T-helper 1 cell treated with Interleukin-12 subunit alpha and Interleukin-12 subunit beta and Interleukin-4 antibody, amounts not matched to agents 30 ng/mL and 1 ng/mL, for 36 hours (primary cell): ENCODE results near the gene CTXND1. TPM values are rescaled to one million over a fixed set of nuclear protein-coding genes. Genes with fewer than 3 reads are reported as not detected.

Experiments used
- intact Hi-C: fragments of 100-400 bp; cut with micrococcal nuclease; formaldehyde crosslinking; loops from one replicate; pipeline ENCODE4 v1.15.1; 2024
- total RNA-seq: library from RNA; stranded (reverse); gene quantifications from 2 replicates; pipeline ENCODE4 v1.2.3, GENCODE V29; 2022

The CTXND1 gene
- total RNA-seq, 1 donor from 2014 or later: not detected

- intact Hi-C loops: no loop called here
Measured at GRCh38 chr15:80183306-80183705, 68.7 kb downstream of the CTXND1 start.

DNA sequence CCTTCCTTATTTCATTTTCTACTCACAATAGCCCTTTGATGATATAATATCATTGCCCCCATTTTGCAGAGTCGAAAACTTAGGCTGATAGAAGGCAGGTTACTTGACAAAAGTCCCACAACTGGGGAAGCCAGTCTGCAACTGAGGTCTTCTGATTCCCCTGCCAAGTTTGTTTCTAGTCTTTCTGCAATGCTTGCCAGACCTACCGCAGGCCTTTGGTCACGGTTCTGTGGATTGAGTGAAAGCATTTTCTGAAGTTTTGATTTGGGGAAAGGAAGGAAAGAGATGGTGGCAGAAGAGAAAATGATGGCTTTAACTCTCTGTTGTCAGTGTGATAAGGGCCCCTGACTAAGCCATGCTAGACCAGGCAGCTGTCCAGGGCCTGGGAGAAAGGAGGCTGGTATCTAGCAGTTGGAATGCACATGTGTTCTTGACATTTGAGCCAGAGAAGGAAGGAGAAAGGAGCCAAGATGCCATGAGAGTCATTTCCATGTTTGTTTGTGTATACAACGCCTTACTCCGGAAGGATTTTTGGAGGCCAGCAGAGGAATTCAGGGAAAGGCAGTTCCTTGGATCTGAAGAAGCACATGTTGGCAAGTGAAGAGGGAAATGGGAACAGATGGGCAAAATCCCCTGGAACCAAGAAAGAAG, 69.3 kb downstream of the CTXND1 start:
- intact Hi-C loops: no loop called here

- intact Hi-C loops: no loop called here
Measured at GRCh38 chr15:80180986-80181385, 71.0 kb downstream of the CTXND1 start.

DNA sequence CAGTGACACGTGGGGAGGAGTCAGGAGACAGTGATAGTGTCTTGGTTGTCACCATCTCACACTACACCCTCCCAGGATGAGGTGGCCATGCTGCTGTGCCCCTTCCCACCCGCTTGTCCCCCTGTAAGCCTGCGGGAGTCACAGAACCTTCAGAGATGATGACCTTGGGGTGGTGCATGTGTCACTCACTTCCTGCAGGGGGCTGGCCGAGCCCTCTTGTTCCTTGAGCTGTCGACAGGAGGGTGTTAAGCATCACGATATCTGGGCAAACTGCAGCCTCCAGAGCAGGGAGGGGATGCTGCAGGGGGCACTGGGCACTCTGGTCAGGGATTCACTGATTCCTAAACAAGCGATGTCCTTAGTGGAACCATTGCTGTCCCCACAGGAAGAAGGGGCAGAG, 71.5 kb downstream of the CTXND1 start:
- intact Hi-C loops: no loop called here

DNA sequence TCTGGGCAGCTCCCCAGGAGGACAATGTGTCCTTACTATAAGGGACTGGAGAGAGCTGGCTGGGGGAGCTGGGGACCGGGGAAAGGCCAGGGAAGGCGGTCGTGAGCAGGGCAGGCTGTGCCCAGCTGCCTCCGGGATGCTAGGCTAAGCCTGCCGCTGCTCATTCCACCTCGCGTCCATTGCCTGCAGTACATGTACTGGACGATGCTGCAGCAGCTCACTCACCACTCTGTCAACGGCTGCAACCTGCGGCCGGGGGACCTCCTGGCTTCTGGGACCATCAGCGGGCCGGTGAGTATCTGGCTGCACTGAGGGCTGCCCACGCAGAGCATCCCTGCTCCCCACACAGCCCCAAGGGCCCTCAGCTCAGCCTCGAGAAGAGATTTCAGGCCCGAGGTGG, 72.1 kb downstream of the CTXND1 start:
- intact Hi-C loops: loop anchor here (10.0 kb wide), 1 partner anchor 415 kb away; no protein-coding TSS in a partner anchor

DNA sequence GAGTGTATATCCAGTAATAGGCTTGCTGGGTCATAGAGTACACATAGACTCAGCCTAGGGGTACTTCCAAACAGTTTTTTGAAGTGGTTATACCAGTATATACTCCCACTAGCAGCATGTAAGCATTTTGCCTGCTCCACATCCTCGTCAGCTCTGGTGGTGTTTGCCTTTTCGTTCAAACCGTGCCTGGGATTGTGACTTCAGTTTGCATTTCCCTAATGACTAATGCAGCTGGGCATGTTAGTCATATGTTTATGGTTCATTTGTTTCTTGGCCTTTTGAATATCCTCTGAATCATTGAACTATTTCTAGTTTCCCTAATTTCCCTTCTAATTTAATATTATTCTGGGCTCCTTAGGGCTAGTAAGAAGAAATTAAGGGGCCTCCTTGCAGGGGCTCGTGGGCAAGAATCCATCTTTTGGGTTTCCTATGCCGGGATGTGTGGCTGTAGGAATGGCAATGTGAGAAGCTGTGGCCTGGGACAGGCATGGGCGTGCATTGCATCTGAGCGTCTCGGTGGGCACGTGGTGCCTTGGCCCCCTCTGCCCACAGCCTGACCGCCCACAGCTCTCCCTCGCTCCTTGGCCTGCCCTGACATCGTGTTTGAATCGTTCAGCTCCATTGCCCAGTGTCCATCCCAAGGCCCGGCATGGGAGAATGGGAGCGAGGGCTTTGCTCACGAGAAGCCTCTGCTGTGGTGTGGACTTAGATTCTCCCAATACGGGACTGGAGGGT, 72.8 kb downstream of the CTXND1 start:
- intact Hi-C loops: loop anchor here (10.0 kb wide), 1 partner anchor 414 kb away; no protein-coding TSS in a partner anchor

GRCh38 chr15:80177156-80177555, 74.9 kb downstream of the CTXND1 start:
- intact Hi-C loops: loop anchor here (10.0 kb wide), 1 partner anchor 412 kb away; no protein-coding TSS in a partner anchor

- intact Hi-C loops: loop anchor here (10.0 kb wide), 1 partner anchor 412 kb away; no protein-coding TSS in a partner anchor
Measured at GRCh38 chr15:80176443-80176842, 75.6 kb downstream of the CTXND1 start.

GRCh38 chr15:80175436-80175835, 76.6 kb downstream of the CTXND1 start:
- intact Hi-C loops: loop anchor here (10.0 kb wide), 1 partner anchor 411 kb away; no protein-coding TSS in a partner anchor

- intact Hi-C loops: loop anchor here (5.0 to 10.0 kb wide), 2 partner anchors 322 to 409 kb away; no protein-coding TSS in a partner anchor
Measured at GRCh38 chr15:80174017-80174746, 77.8 kb downstream of the CTXND1 start.

- intact Hi-C loops: loop anchor here (1.0 to 10.0 kb wide), 6 partner anchors 20 to 408 kb away; partner anchors contain the start of gene ZFAND6
Measured at GRCh38 chr15:80173022-80173759, 78.8 kb downstream of the CTXND1 start.

DNA sequence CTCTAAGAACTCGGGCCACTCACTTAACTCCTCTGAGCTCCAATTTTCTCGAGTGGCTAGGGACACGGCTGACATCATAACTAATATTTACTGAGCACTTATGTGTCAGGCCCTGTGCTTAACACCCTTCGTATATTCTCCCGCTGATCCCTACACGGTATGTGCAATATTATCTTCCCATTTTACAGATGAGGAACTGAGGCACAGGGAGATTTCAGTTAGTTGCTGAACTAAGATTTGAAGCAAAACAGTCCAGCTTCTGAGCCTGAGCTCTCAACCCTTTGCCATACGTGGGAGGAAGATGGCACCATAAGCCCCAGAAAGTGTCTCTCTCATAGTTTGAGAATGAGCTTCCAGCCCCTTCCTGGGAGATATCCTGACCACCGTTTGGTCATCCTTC, 79.6 kb downstream of the CTXND1 start:
- intact Hi-C loops: loop anchor here (2.0 to 10.0 kb wide), 3 partner anchors 82 to 408 kb away; no protein-coding TSS in a partner anchor

GRCh38 chr15:80171787-80172186, 80.2 kb downstream of the CTXND1 start:
- intact Hi-C loops: loop anchor here (2.0 to 10.0 kb wide), 3 partner anchors 81 to 407 kb away; no protein-coding TSS in a partner anchor

DNA sequence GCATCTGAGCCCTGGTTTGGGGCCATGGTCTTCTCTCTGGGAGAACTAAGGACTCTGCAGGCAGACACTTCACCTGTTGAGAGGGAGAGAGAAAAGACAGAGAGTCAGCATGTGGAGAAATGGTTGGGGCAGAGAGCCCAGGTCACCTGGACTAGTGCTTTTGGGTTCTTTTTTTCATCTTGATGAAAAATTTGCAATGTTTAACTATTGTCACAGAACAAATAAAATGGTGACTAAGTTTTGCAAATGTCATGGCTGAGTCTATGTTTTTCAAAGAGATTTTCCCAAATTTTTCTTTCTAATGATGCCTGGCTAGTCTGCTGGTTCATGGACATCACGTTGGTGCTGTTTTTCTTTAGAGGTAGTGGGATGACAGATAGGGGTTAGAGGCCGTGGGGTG, 81.4 kb downstream of the CTXND1 start:
- intact Hi-C loops: loop anchor here (5.0 to 10.0 kb wide), 2 partner anchors 318 to 406 kb away; no protein-coding TSS in a partner anchor

- intact Hi-C loops: loop anchor here (5.0 to 10.0 kb wide), 2 partner anchors 318 to 405 kb away; no protein-coding TSS in a partner anchor
Measured at GRCh38 chr15:80169768-80170357, 82.2 kb downstream of the CTXND1 start.

DNA sequence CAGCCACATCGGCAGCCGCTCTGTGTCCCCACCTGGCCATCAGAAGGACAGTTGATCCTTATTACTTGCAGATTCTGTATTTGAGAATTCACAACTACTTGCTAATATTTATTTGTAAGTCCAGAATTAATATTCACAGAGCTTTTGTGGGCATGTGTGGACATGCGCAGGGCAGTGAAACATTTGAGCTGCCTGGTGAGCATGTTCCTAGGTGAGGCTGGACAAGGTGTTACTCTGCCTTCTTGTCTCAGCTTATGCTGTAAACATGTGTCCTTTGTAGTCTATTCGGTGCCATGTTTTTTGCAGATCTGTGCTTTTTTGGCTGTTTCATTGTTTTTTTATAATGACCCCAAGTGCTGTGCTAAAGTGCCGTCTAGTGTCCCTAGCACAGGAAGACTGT, 83.6 kb downstream of the CTXND1 start:
- intact Hi-C loops: no loop called here

- intact Hi-C loops: no loop called here
Measured at GRCh38 chr15:80167936-80168335, 84.1 kb downstream of the CTXND1 start.

GRCh38 chr15:80163897-80164296, 88.1 kb downstream of the CTXND1 start:
- intact Hi-C loops: no loop called here

GRCh38 chr15:80163217-80163616, 88.8 kb downstream of the CTXND1 start:
- intact Hi-C loops: no loop called here

GRCh38 chr15:80162059-80162554, 89.9 kb downstream of the CTXND1 start:
- intact Hi-C loops: no loop called here
